ENCODE data around the gene SHB.
A peak's percentile ranks its signal among the peaks of the same experiment; 100 is the strongest.

SHB gene, protein sequence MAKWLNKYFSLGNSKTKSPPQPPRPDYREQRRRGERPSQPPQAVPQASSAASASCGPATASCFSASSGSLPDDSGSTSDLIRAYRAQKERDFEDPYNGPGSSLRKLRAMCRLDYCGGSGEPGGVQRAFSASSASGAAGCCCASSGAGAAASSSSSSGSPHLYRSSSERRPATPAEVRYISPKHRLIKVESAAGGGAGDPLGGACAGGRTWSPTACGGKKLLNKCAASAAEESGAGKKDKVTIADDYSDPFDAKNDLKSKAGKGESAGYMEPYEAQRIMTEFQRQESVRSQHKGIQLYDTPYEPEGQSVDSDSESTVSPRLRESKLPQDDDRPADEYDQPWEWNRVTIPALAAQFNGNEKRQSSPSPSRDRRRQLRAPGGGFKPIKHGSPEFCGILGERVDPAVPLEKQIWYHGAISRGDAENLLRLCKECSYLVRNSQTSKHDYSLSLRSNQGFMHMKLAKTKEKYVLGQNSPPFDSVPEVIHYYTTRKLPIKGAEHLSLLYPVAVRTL

DNA sequence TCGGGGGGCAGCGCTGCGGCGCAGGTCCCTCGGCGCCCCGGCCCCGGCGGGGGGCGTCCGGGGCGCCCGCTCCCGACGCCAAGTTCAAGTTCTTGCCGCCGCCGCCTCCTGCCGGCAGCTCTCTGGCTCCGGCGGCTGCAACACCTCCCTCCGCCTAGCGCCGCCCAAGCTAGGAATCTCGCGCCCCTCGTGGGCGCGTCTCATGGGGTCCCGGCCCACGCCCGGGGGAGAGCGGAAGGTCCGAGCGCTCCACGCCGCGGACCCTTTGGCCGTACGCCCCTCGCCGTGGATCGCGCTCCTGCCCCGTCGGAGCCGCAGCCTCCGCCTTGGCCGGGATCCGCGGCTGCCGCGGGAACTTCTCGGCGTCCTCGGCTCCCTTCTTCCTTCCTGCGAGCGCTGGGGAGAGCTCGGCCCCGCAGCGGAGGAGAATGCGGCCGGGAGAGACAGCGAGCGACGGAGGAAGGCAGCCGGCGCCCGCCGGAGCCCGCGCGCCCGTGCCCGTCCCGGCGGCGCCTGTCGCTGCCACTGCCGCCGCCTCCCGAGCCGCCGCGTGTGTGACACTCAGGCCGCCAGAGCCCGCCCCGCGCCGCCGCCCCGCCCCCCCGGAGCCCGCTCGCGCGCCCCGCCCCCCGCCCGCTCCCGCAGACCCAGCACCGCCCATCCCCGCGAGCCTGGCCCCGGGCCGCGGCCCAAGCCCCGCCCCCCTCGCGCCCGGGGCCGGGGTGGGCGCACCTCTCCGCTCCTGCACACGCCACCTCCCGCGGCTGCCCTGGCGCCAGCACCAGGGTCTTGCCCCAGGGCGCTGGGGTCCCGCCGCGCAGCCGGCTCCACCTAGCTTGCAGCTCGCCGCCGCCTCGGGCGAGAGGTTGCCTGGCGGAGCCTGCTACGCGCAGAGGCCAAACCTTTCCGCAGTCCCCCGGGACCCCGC lies at the start of gene SHB:
SHB (minus strand) TSS at position 527 of the 928 bp plus-strand sequence. CDS start 582 bp downstream, outside the sequence.
- DNase-seq (ENCODE audit: low read depth in 3 of 3, low spot score in 1 of 3): peak; percentile 63 to 82 (median 64)

GRCh38 chr9:38117651-38118050 lies 48.6 kb upstream of the SHB start:
- no peak for DNase-seq (ENCODE audit: low read depth in 3 of 3, low spot score in 1 of 3)

GRCh38 chr9:38114905-38115304 lies 45.9 kb upstream of the SHB start:
- DNase-seq (ENCODE audit: low read depth in 3 of 3, low spot score in 1 of 3): no peak

GRCh38 chr9:38112456-38112855 lies 43.4 kb upstream of the SHB start:
- DNase-seq (ENCODE audit: low read depth in 3 of 3, low spot score in 1 of 3): no peak

DNA sequence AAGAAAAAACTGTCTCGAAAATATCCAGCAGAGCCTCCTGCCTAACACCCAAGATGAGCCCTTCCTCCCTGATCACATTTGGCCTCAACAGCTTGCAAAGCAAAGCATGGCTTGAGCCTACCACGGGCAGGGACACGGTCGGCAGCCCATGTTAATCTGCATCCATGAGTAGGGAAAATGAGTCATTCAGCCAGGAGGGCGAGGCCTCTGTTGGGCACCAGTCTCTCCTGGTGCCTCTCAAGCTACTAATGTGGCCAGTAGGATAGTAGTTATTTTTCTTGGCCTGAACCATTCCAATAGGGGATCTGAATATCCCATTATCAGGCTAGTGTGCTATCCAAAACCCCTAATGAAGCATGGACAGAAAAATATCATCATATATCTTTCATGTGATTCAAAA lies 43.0 kb upstream of the SHB start:
- no peak for DNase-seq (ENCODE audit: low read depth in 3 of 3, low spot score in 1 of 3)

GRCh38 chr9:38110476-38110875 lies 41.4 kb upstream of the SHB start:
- no peak for DNase-seq (ENCODE audit: low read depth in 3 of 3, low spot score in 1 of 3)

GRCh38 chr9:38109601-38110000 lies 40.6 kb upstream of the SHB start:
- DNase-seq (ENCODE audit: low read depth in 3 of 3, low spot score in 1 of 3): no peak

DNA sequence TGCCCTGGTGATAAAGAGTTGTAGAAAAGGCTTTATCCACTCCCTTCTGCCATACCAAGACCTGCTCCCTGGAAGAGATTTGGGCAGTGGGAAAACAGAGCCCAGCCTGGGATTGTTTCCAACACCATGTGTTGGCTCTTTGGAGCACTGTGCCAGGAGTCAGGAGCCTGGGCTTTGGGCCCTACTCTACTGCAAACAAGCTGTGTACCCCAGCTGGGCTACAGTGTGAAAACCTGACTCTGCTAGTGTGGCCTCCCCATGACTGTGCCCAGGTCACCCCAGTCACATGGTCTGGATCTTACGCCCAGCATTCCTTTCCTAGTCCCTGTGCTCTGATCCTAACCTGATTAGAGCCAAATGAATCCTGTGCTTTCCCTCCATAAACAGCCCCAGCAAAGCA lies 39.3 kb upstream of the SHB start:
- DNase-seq (ENCODE audit: low read depth in 3 of 3, low spot score in 1 of 3): no peak

- no peak for DNase-seq (ENCODE audit: low read depth in 3 of 3, low spot score in 1 of 3)
Observed at GRCh38 chr9:38107811-38108304, 38.8 kb upstream of the SHB start.

DNA sequence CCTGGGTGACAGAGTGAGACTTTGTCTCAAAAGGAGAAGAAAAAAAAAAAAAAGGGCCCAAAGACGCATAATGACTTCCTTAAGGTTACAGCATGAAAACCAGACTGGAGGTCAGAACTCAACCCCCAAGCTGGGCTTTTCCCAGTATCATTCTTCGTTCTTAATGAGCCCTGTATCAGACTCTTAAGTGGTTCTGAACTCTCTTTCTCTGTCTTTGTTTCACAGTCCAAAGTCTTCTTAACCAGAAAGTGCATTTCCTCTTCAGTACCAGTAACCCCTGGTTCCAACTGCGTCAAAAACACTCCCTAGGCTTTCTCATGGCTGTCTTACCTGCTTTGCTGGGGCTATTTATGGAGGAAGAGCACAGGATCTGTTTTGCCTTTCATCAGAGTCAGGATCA lies 38.4 kb upstream of the SHB start:
- no peak for DNase-seq (ENCODE audit: low read depth in 3 of 3, low spot score in 1 of 3)

DNA sequence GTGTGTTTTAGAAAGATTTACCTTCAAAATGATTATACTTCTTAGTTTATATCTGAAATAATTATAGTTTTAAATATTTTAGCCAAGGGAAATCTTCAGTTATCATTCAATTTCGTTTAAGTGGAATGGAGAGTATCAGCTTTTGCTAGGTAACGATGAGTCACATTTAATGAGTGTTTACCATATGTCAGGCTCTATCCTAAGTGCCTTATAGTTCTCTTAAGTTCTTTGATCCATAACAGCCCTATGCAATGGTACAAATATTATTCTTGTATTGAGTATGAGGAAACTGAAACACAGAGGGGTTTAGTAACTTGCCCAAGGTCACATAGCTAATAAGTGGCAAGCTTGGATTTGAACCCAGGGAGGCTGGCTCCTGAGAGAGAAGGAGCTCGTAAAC lies 37.5 kb upstream of the SHB start:
- DNase-seq (ENCODE audit: low read depth in 3 of 3, low spot score in 1 of 3): no peak

DNA sequence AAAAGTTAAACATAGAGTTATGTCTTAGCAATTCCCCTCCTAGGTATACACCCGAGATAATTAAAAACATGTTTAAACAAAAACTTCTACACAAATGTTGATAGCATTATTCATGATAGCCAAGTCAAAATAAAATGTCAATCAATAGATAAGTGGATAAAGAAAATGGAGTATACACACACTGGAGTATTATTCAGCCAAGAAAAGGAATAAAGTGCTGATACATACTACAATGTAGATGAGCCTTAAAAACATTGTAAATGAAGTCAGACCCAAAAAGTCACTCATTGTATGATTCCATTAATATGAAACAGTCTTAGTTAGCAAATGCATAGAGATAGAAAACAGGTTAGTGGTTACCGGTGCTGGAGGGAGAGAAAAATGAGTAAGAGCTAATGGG lies 34.3 kb upstream of the SHB start:
- DNase-seq (ENCODE audit: low read depth in 3 of 3, low spot score in 1 of 3): no peak

DNA sequence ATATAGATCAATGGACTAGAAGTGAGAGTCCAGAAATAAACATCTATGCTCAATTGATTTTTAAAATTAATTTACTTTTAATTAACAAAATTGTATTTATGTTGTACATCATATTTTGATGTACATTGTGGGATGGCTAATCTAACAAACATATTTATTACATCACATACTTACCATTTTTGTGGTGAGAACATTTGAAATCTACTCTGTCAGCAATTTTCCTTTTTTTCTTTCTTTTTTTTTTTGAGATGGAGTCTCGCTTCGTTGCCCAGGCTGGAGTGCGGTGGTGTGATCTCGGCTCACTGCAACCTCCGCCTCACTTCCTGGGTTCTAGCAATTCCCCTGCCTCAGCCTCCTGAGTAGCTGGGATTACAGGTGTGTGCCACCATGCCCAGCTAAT lies 32.4 kb upstream of the SHB start:
- no peak for DNase-seq (ENCODE audit: low read depth in 3 of 3, low spot score in 1 of 3)

DNA sequence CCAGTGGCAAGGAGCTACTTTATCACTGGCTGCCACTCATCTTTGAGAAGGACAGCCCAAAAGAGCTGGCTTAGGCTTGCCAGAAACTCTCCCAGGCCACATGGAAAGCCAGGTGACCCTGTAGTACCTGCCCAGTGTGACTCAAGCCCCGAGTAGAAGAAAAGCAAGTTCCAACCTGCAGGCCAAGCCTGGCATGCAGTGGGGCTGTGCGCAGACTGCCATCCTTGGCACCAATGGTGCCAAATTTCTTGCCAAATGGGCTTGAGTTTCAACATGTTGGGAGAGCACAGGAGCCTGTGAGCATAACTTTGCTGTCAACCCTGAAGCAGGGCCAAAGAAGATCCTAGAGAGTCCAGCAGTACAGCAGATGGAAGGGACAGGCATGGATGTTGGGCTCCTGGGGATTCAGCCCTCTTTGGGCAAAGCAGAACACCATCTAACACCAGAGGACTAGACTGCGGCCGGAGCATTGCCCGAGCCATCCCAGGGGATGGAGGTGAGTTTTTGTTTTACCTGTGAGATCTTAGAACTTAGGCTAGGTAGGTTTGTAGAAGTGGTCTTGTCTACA lies 27.3 kb upstream of the SHB start:
- no peak for DNase-seq (ENCODE audit: low read depth in 3 of 3, low spot score in 1 of 3)

DNA sequence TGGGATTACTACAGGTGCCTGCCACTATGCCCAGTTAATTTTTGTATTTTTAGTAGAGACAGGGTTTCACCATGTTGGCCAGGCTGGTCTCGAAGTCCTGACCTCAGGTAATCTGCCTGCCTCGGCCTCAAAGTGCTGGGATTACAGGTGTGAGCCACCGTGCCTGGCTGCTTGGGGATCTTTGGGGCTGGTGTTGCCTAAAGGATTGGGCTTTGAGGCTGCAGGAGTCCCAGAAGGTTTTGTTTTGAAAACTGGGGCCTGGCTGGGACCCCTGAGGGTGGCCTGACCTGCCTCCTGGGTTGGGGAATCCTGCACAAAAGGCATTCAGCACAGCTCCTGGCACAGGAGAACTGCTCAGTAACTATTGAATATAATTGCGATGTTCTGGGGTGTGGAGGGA lies 25.1 kb upstream of the SHB start:
- no peak for DNase-seq (ENCODE audit: low read depth in 3 of 3, low spot score in 1 of 3)

DNA sequence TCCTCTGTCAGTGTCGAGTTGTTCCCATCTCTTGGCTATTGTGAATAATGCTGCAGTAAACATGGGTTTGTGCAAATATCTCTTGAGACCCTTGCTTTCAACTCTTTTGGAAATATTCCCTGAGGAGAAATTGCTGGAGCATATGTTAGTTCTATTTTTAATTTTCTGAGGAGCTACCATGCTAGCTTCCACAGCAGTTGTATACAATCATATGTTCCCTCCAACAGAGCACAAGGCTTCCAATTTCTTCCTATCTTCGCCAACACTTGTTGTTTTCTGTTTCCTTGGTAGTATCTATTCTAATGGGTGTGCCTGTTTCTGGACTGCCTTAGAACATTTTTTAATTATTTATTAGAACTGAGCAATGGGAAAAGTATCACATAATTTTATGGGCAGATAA lies 23.6 kb upstream of the SHB start:
- no peak for DNase-seq (ENCODE audit: low read depth in 3 of 3, low spot score in 1 of 3)

DNA sequence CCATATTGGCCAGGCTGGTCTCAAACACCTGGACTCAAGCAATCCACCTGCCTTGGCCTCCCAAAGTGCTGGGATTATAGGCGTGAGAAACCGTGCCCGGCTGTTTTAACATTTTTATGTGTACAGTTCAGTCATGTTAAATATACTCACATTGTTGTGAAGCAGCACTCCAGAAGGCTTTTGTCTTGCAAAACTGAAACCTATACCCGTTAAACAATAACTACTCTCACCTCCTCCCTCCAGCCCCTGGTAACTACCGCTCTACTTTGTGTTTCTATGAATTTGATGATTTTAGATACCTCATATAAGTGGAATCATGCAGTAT lies 23.1 kb upstream of the SHB start:
- no peak for DNase-seq (ENCODE audit: low read depth in 3 of 3, low spot score in 1 of 3)

DNA sequence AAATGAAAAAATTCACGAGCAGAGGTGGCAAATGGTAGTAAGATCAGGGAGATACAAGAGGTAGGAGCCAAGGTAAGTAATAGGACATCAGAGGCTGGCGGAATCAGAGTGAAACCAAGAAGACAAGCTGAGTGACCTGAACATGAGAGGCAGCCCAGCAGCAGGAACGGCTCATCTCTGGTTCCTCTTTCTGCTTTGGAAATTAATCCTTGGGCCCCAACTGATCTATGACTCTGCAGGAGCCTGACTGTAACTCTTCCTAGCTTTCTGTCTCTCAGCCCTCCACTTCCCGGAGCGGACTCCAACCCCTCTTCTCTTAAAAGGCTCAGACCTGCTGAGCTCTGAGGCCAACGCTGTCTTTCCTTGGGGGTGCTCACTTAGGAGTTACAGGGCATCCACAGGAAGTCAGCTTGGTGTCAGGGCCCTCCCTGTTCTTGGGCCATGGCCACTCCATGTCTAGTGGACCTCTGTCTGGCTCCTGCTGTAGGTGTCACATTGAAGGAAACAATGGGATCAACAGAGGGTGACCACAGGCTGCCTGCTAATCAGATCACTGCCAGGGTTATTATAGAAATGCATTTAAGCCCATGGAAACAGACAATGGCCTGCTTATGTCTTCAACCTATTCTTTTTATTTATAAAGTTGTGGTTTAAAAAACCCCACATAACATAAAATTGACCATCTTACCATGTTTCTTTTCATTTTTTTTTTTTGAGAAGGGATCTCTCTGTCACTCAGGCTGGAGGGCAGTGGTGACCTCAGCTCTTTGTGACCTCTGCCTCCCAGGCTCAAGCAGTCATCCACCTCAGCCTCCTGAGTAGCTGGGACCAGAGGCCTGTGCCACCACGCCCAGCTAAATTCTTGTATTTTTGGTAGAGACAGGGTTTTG lies 22.5 kb upstream of the SHB start:
- DNase-seq (ENCODE audit: low read depth in 3 of 3, low spot score in 1 of 3): no peak

DNA sequence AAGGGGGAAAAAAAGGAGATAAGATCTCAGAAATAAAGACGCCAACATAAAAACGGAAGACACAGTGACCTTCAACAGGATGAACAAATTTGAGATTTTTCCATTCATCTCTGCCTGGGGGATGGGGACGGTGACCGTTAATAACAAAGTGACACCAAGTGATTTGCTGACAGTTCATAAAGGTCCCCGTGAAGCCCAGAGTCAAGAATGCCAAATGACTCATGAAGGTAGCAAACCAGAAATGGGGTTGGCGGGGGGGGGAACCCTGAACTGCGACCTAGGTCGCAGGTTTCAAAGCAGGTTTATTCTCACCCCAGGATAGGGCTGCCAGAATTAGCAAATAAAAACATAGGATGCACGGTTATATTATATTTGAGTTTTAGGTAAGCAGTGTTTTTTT lies 21.1 kb upstream of the SHB start:
- DNase-seq (ENCODE audit: low read depth in 3 of 3, low spot score in 1 of 3): no peak

GRCh38 chr9:38089387-38090165 lies 20.5 kb upstream of the SHB start:
- no peak for DNase-seq (ENCODE audit: low read depth in 3 of 3, low spot score in 1 of 3)
